Stimulated activated naive CD8-positive, alpha-beta T cell treated with anti-CD3 and anti-CD28 coated beads, Interleukin-15, amount 100 ng/mL, for 72 hours (primary cell): ENCODE measurements around the gene PRDM13.
A peak's percentile ranks its signal among the peaks of the same experiment; 100 is the strongest.
"Not testable (repeated sequence)": the region's sequence is repeated elsewhere in the genome, so short reads cannot be mapped to it uniquely, and the experiment has no call there.

Experiments
- ATAC-seq: fragments of 150-1000 bp; cut with Tn5 transposase; 2 replicates; pipeline ENCODE4 v1.10.0; 2021; ENCODE audit warnings: mild to moderate bottlenecking, moderate library complexity
- DNase-seq, 2 donors: peaks; one replicate each; pipeline ENCODE4 v3.0.0; 2021 to 2022
- H3K27ac Mint-ChIP-seq, 2 donors: one replicate each; pipeline ENCODE4 v1.8.0; 2022; ENCODE audit warnings: mild to moderate bottlenecking in 2 of 2, mixed read lengths in 2 of 2, moderate library complexity in 2 of 2
- H3K27me3 Mint-ChIP-seq: one replicate; pipeline ENCODE4 v1.8.0; 2022; ENCODE audit warnings: mixed read lengths
- H3K4me1 Mint-ChIP-seq: one replicate; pipeline ENCODE4 v1.8.0; 2022; ENCODE audit warnings: mild to moderate bottlenecking, mixed read lengths
- H3K4me3 Mint-ChIP-seq, 2 donors: one replicate each; pipeline ENCODE4 v1.8.0; 2022; ENCODE audit warnings: mild to moderate bottlenecking in 2 of 2, mixed read lengths in 2 of 2, moderate library complexity in 1 of 2
- H3K9me3 Mint-ChIP-seq, 2 donors: one replicate each; pipeline ENCODE4 v1.8.0; 2022; ENCODE audit warnings: mixed read lengths in 2 of 2

The PRDM13 gene

GRCh38 chr6:99591673-99592364 is 14.8 kb upstream of the PRDM13 start:
- Mint-ChIP-seq H3K27ac (peak overlapping the region in 1 of 2 donors; percentile 63), H3K9me3 (peaks cover 0 to 9% of the 10 kb centered on the region in 2 donors), H3K27me3 (peaks cover 95% of the 10 kb centered on the region), H3K4me3 (peak overlapping the region in 1 of 2 donors; percentile 3), H3K4me1 (peaks cover 31% of the 10 kb centered on the region)
- ATAC-seq, result no peak
- no peak for DNase-seq

- peaks cover 0 to 9% of the 10 kb centered on the region in 2 donors for H3K9me3 Mint-ChIP-seq
- no peak overlapping the region for H3K27ac Mint-ChIP-seq
- H3K4me1 Mint-ChIP-seq, result peaks cover 31% of the 10 kb centered on the region
- DNase-seq, result no peak
- peaks cover 100% of the 10 kb centered on the region for H3K27me3 Mint-ChIP-seq
- ATAC-seq, result no peak
- H3K4me3 Mint-ChIP-seq, result no peak overlapping the region
These were observed 13.7 kb upstream of the PRDM13 start for GRCh38 chr6:99592900-99593299.

- Mint-ChIP-seq H3K27me3 (peaks cover 100% of the 10 kb centered on the region), H3K4me1 (peaks cover 20% of the 10 kb centered on the region)
- H3K27ac Mint-ChIP-seq, H3K9me3 Mint-ChIP-seq, H3K4me3 Mint-ChIP-seq, ATAC-seq, DNase-seq: not testable (repeated sequence)
These were observed 11.9 kb upstream of the PRDM13 start for GRCh38 chr6:99594696-99595095.

GRCh38 chr6:99602520-99603420 is 3.9 kb upstream of the PRDM13 start:
- Mint-ChIP-seq H3K27me3 (peaks cover 100% of the 10 kb centered on the region), H3K27ac (no peak overlapping the region), H3K4me3 (peak overlapping the region; percentile 72 to 75), H3K9me3 (no peaks in the 10 kb centered on the region), H3K4me1 (peaks cover 42% of the 10 kb centered on the region)
- peak in 1 of 2 donors; percentile 11 for DNase-seq
- peak; percentile 47 for ATAC-seq

GRCh38 chr6:99603421-99604165 is 3.0 kb upstream of the PRDM13 start:
- Mint-ChIP-seq H3K4me1 (peaks cover 50% of the 10 kb centered on the region), H3K27ac (no peak overlapping the region), H3K4me3 (peak overlapping the region; percentile 75 to 86), H3K9me3 (no peaks in the 10 kb centered on the region), H3K27me3 (peaks cover 100% of the 10 kb centered on the region)
- peak; percentile 61 for ATAC-seq
- DNase-seq, result peak in 1 of 2 donors; percentile 25

GRCh38 chr6:99604166-99605073 is 2.2 kb upstream of the PRDM13 start:
- Mint-ChIP-seq H3K9me3 (no peaks in the 10 kb centered on the region), H3K27ac (peak overlapping the region in 1 of 2 donors; percentile 30), H3K4me3 (peak overlapping the region; percentile 75 to 86), H3K4me1 (peaks cover 58% of the 10 kb centered on the region), H3K27me3 (peaks cover 100% of the 10 kb centered on the region)
- peak in 1 of 2 donors; percentile 9 for DNase-seq
- ATAC-seq, result no peak

- Mint-ChIP-seq H3K27ac (peak overlapping the region in 1 of 2 donors; percentile 30), H3K4me3 (peak overlapping the region; percentile 75 to 86)
These were observed 1.4 kb upstream of the PRDM13 start for GRCh38 chr6:99605074-99605734.

GRCh38 chr6:99605911-99606655 is 550 bp upstream of the PRDM13 start:
- DNase-seq, result no peak
- Mint-ChIP-seq H3K9me3 (no peaks in the 10 kb centered on the region), H3K4me1 (peaks cover 72% of the 10 kb centered on the region), H3K4me3 (no peak overlapping the region), H3K27me3 (peaks cover 98% of the 10 kb centered on the region), H3K27ac (peak overlapping the region in 1 of 2 donors; percentile 56)
- ATAC-seq, result no peak

More at GRCh38 chr6:99605074-99605734, 1.4 kb upstream of the PRDM13 start:
- Mint-ChIP-seq H3K4me1 (peaks cover 63% of the 10 kb centered on the region), H3K27me3 (peaks cover 99% of the 10 kb centered on the region), H3K9me3 (no peaks in the 10 kb centered on the region)
- ATAC-seq (no peak), DNase-seq (peak in 1 of 2 donors; percentile 11)

GRCh38 chr6:99607416-99608036 is 893 bp downstream of the PRDM13 start:
- H3K9me3 Mint-ChIP-seq, result no peaks in the 10 kb centered on the region
- no peak for ATAC-seq
- peaks cover 76% of the 10 kb centered on the region for H3K4me1 Mint-ChIP-seq
- peaks cover 88% of the 10 kb centered on the region for H3K27me3 Mint-ChIP-seq
- DNase-seq, result no peak
- no peak overlapping the region for H3K27ac Mint-ChIP-seq
- H3K4me3 Mint-ChIP-seq, result peak overlapping the region in 1 of 2 donors; percentile 31

GRCh38 chr6:99608059-99608885 is 1.6 kb downstream of the PRDM13 start:
- DNase-seq, result no peak
- peaks cover 74% of the 10 kb centered on the region for H3K4me1 Mint-ChIP-seq
- H3K27me3 Mint-ChIP-seq, result peaks cover 88% of the 10 kb centered on the region
- ATAC-seq, result no peak
- peak overlapping the region in 1 of 2 donors; percentile 55 for H3K4me3 Mint-ChIP-seq
- H3K27ac Mint-ChIP-seq, result no peak overlapping the region
- no peaks in the 10 kb centered on the region for H3K9me3 Mint-ChIP-seq

- H3K9me3 Mint-ChIP-seq, result no peaks in the 10 kb centered on the region
- no peak for ATAC-seq
- H3K4me3 Mint-ChIP-seq, result peak overlapping the region; percentile 24 to 26
- no peak for DNase-seq
- peaks cover 69% of the 10 kb centered on the region for H3K4me1 Mint-ChIP-seq
- H3K27ac Mint-ChIP-seq, result peak overlapping the region in 1 of 2 donors; percentile 33
- peaks cover 88% of the 10 kb centered on the region for H3K27me3 Mint-ChIP-seq
These were observed 2.4 kb downstream of the PRDM13 start for GRCh38 chr6:99608886-99609482.

GRCh38 chr6:99609905-99610489 is 3.4 kb downstream of the PRDM13 start:
- H3K27ac Mint-ChIP-seq, result no peak overlapping the region
- peaks cover 88% of the 10 kb centered on the region for H3K27me3 Mint-ChIP-seq
- H3K4me1 Mint-ChIP-seq, result peaks cover 69% of the 10 kb centered on the region
- H3K9me3 Mint-ChIP-seq, result no peaks in the 10 kb centered on the region
- H3K4me3 Mint-ChIP-seq, result peak overlapping the region in 1 of 2 donors; percentile 50
- no peak for ATAC-seq
- DNase-seq, result no peak
